Mesenchymal stem cell (in vitro differentiated cells and primary cell): ENCODE results near the gene ZHX3.

Source experiments
- DNase-seq: peaks from one replicate; pipeline ENCODE4 v3.0.0-alpha.2; 2013
- H2AFZ ChIP-seq: one replicate; pipeline ENCODE4 v1.6.1; 2013; ENCODE audit warnings: low read depth, mild to moderate bottlenecking, control low read depth, inconsistent platforms, low read length, moderate library complexity
- H2AK5ac ChIP-seq: 2 replicates; pipeline ENCODE4 v1.6.1; 2013; ENCODE audit warnings: low read length, moderate library complexity, mild to moderate bottlenecking, inconsistent platforms; ENCODE audit not compliant: severe bottlenecking
- H2BK120ac ChIP-seq: one replicate; pipeline ENCODE4 v1.6.1; 2013; ENCODE audit warnings: low read depth, mild to moderate bottlenecking, inconsistent platforms, low read length, moderate library complexity
- H2BK12ac ChIP-seq, 2 experiments: one replicate each; pipeline ENCODE4 v1.6.1; 2013; ENCODE audit warnings: inconsistent platforms in 2 of 2, low read length in 2 of 2, mild to moderate bottlenecking in 2 of 2, moderate library complexity in 2 of 2, control low read depth in 1 of 2
- H2BK15ac ChIP-seq: one replicate; pipeline ENCODE4 v1.6.1; 2013; ENCODE audit warnings: mild to moderate bottlenecking, low read depth, inconsistent platforms; ENCODE audit not compliant: poor library complexity, severe bottlenecking
- H2BK5ac ChIP-seq: 2 replicates; pipeline ENCODE4 v1.6.1; 2013; ENCODE audit warnings: low read depth, mild to moderate bottlenecking, low read length, control low read depth, inconsistent platforms; ENCODE audit not compliant: poor library complexity, severe bottlenecking
- H3K14ac ChIP-seq, 2 experiments: one replicate each; pipeline ENCODE4 v1.6.1; 2013; ENCODE audit warnings: inconsistent platforms in 2 of 2, low read length in 2 of 2, control low read depth in 1 of 2, mild to moderate bottlenecking in 1 of 2, moderate library complexity in 1 of 2
- H3K18ac ChIP-seq, 2 experiments: one replicate each; pipeline ENCODE4 v1.6.1; 2013; ENCODE audit warnings: inconsistent platforms in 2 of 2, low read length in 2 of 2, control low read depth in 1 of 2, low read depth in 1 of 2, mild to moderate bottlenecking in 1 of 2
- H3K23ac ChIP-seq, 2 experiments: one replicate each; pipeline ENCODE4 v1.6.1; 2013; ENCODE audit warnings: inconsistent platforms in 2 of 2, low read length in 2 of 2, mild to moderate bottlenecking in 2 of 2, moderate library complexity in 2 of 2, control low read depth in 1 of 2
- H3K27ac ChIP-seq: 2 replicates; pipeline ENCODE4 v1.5.1; 2013; ENCODE audit warnings: mild to moderate bottlenecking, moderate library complexity, low read length, control low read depth, inconsistent platforms; ENCODE audit not compliant: poor library complexity, severe bottlenecking
- H3K27me3 ChIP-seq, 2 experiments: 2 replicates each; pipeline versions ENCODE4 v1.6.1 to v1.7.0; 2013; ENCODE audit warnings: low read length in 2 of 2, mild to moderate bottlenecking in 2 of 2, moderate library complexity in 2 of 2, control low read depth in 1 of 2, inconsistent platforms in 1 of 2; ENCODE audit not compliant: control insufficient read depth in 1 of 2, insufficient read depth in 1 of 2
- H3K36me3 ChIP-seq, 2 experiments: 2 replicates each; pipeline versions ENCODE4 v1.6.1 to v1.7.0; 2013; ENCODE audit warnings: low read length in 2 of 2, control low read depth in 1 of 2, inconsistent platforms in 1 of 2, low read depth in 1 of 2, mild to moderate bottlenecking in 1 of 2; ENCODE audit not compliant: insufficient read depth in 2 of 2, control insufficient read depth in 1 of 2
- H3K4ac ChIP-seq, 2 experiments: one replicate each; pipeline ENCODE4 v1.6.1; 2013; ENCODE audit warnings: inconsistent platforms in 2 of 2, low read length in 2 of 2, mild to moderate bottlenecking in 2 of 2, moderate library complexity in 2 of 2, control low read depth in 1 of 2, low read depth in 1 of 2
- H3K4me1 ChIP-seq: 2 replicates; pipeline ENCODE4 v1.6.1; 2013; ENCODE audit warnings: low read depth, low read length, control low read depth; ENCODE audit not compliant: control insufficient read depth, insufficient read depth
- H3K4me2 ChIP-seq: 2 replicates; pipeline ENCODE4 v1.6.1; 2013; ENCODE audit warnings: low read length, mild to moderate bottlenecking, inconsistent platforms; ENCODE audit not compliant: poor library complexity, severe bottlenecking
- H3K4me3 ChIP-seq, 2 experiments: 2 replicates each; pipeline versions ENCODE4 v1.5.1 to v1.7.0; 2013; ENCODE audit warnings: low read length in 2 of 2, mild to moderate bottlenecking in 2 of 2, control low read depth in 1 of 2, low read depth in 1 of 2; ENCODE audit not compliant: insufficient read depth in 1 of 2
- H3K79me1 ChIP-seq: replicated peaks from 2 replicates; pipeline ENCODE4 v1.6.1; 2013; ENCODE audit warnings: mild to moderate bottlenecking, control low read depth, low read length, inconsistent platforms; ENCODE audit not compliant: poor library complexity, severe bottlenecking
- H3K9ac ChIP-seq: 2 replicates; pipeline ENCODE4 v1.7.0; 2013; ENCODE audit warnings: mild to moderate bottlenecking, low read length, moderate library complexity
- H3K9me3 ChIP-seq: 2 replicates; pipeline ENCODE4 v1.7.0; 2013; ENCODE audit warnings: mild to moderate bottlenecking, low read length; ENCODE audit not compliant: control insufficient read depth
- H4K8ac ChIP-seq: one replicate; pipeline ENCODE4 v1.6.1; 2013; ENCODE audit warnings: inconsistent platforms, mild to moderate bottlenecking, low read length, moderate library complexity
- H4K91ac ChIP-seq: one replicate; pipeline ENCODE4 v1.6.1; 2013; ENCODE audit warnings: mild to moderate bottlenecking, low read length, inconsistent platforms
- WGBS: methylation state at CpG from one replicate; pipeline ENCODE4 v1.1.7; 2013; ENCODE audit warnings: mixed read lengths; 5-methylcytosine and 5-hydroxymethylcytosine counted together

The ZHX3 gene

DNA sequence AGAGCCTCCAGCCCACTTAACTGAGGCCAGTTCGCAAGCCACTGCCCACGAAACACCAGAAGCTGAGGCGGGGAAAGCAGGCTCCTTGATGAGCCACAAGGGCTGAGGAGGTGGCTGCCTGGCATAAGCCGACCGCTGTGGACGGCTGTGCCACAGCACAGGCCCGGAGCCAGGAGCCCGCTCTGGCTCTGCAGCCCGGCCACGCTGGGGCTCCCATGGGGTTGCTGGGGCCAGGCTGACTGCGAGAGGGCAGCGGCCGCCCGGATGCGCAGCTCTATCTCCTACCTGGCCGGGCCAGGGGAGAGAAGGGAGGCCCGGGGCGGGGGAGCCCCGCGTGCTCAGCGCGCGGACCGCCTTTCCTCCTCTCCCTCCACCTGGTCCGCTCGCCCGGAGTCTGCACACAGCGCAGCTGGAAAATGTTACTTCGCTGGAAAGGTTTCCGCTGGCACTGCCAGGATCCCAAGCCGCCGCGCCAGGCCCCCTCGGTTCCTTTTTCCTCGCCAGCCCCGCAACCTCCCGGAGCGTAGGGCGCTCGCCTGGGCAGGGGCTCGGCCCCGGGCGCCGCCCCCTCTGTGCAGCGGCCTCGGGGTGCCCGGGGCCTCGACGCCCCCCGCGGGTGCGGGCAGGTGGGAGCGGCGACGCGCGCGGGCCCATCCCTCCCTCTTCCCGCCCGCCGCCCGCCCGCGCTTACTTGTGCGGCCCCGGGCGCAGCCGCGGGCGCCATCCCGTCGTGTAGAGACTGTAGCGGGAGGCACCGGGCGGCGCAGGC is 48.4 kb upstream of the ZHX3 start:
- Histone ChIP-seq H3K18ac (no peak overlapping the region), H2BK15ac (no peak overlapping the region), H3K27ac (no peak overlapping the region), H3K23ac (no peak overlapping the region), H3K27me3 (peaks cover 49 to 60% of the 10 kb centered on the region in 2 experiments), H3K4me1 (peaks cover 14% of the 10 kb centered on the region), H3K9me3 (no peaks in the 10 kb centered on the region), H2AK5ac (no peak overlapping the region), H4K8ac (no peak overlapping the region), H3K4me2 (peak overlapping the region; percentile 67), H3K36me3 (peaks cover 0 to 6% of the 10 kb centered on the region in 2 experiments), H2BK120ac (no peak overlapping the region), H3K4me3 (peak overlapping the region in 1 of 2 experiments; percentile 29), H3K79me1 (no peaks in the 10 kb centered on the region), H3K4ac (no peak overlapping the region), H3K9ac (no peak overlapping the region), H2BK12ac (no peak overlapping the region), H4K91ac (no peak overlapping the region), H2BK5ac (no peak overlapping the region), H2AFZ (no peak overlapping the region), H3K14ac (no peak overlapping the region)
- DNase-seq = no peak
- 11% methylated on average over 31 of the region's 76 CpGs for WGBS

- Histone ChIP-seq H3K4me3 (no peak overlapping the region), H2BK15ac (no peak overlapping the region), H3K18ac (no peak overlapping the region), H2AK5ac (no peak overlapping the region), H3K4me2 (no peak overlapping the region), H2AFZ (no peak overlapping the region), H3K4me1 (peaks cover 15% of the 10 kb centered on the region), H4K8ac (no peak overlapping the region), H3K4ac (no peak overlapping the region), H3K14ac (no peak overlapping the region), H3K9me3 (no peaks in the 10 kb centered on the region), H3K27me3 (peaks cover 49 to 57% of the 10 kb centered on the region in 2 experiments), H2BK5ac (no peak overlapping the region), H2BK120ac (no peak overlapping the region), H3K27ac (no peak overlapping the region), H3K9ac (no peak overlapping the region), H2BK12ac (no peak overlapping the region), H3K36me3 (peaks cover 0 to 11% of the 10 kb centered on the region in 2 experiments), H4K91ac (no peak overlapping the region), H3K23ac (no peak overlapping the region), H3K79me1 (no peaks in the 10 kb centered on the region)
- WGBS = 80% methylated on average over 19 of the region's 19 CpGs
- no peak for DNase-seq
These were observed 47.6 kb upstream of the ZHX3 start for GRCh38 chr20:41364967-41365765.

DNA sequence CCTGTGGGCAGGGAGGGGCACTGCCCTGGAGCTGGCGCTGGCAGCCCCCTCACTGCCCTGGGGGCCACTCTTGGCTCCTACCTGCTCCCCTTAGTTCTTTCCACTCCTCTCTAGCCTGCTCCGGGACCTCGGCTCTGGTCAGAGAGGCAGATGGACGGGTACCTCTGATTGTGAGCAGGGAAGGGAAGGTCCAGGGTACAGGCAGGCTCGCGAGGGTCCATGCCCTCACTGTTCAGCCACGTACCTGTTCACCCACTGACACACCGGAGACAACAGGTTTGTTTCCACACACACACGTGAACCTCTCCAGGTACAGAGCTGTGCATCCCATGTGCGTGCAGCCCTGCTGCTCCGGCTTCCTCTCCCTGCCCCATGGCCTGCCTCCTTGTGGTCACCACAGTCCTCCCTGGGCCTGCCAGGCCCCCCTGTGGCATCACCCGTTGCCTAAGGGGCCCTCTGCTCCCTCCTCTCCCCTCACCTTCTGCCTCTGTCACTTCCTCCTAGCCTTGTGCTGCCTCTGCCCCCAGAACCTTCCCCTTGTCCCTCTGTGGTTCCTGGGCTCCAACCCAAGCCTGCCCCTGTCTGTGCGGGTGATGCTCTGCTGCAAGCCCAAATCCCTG is 46.8 kb upstream of the ZHX3 start:
- no peak overlapping the region for H3K23ac ChIP-seq
- no peak overlapping the region for H2BK5ac ChIP-seq
- H2BK120ac ChIP-seq = no peak overlapping the region
- H3K9me3 ChIP-seq = no peaks in the 10 kb centered on the region
- no peak overlapping the region for H3K4ac ChIP-seq
- no peak overlapping the region for H2AK5ac ChIP-seq
- no peak overlapping the region for H3K27ac ChIP-seq
- no peak overlapping the region for H3K18ac ChIP-seq
- WGBS = 84% methylated on average over 12 of the region's 13 CpGs
- no peak overlapping the region for H2BK12ac ChIP-seq
- H2AFZ ChIP-seq = no peak overlapping the region
- no peak overlapping the region for H3K9ac ChIP-seq
- no peak for DNase-seq
- H3K14ac ChIP-seq = no peak overlapping the region
- no peak overlapping the region for H3K4me3 ChIP-seq
- no peaks in the 10 kb centered on the region for H3K79me1 ChIP-seq
- no peak overlapping the region for H2BK15ac ChIP-seq
- H3K4me2 ChIP-seq = no peak overlapping the region
- peaks cover 0 to 18% of the 10 kb centered on the region in 2 experiments for H3K36me3 ChIP-seq
- H3K27me3 ChIP-seq = peaks cover 44 to 49% of the 10 kb centered on the region in 2 experiments
- H4K8ac ChIP-seq = no peak overlapping the region
- H4K91ac ChIP-seq = no peak overlapping the region
- peaks cover 15% of the 10 kb centered on the region for H3K4me1 ChIP-seq

DNA sequence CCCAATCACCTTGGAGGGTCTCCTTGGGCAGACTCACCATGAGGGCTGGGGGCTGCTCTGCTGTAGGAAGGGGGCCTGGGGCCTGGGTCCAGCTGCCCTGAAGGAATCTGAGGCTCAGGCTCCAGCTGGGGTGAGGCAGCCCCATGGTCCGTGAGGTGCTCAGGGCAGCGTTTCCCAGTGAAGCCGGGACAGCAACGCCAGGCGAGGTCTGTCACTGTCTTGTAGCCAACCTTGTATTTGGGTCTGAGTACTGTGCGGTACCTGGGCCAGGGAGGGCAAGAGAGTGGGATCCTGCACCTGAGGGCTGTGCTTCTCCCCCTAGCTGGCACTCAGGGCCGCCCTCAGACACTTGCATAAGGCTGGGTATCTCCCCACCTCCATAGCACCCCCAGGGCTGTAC is 46.1 kb upstream of the ZHX3 start:
- H2AFZ ChIP-seq = no peak overlapping the region
- H3K4me2 ChIP-seq = no peak overlapping the region
- no peak overlapping the region for H3K4me3 ChIP-seq
- no peak overlapping the region for H3K27ac ChIP-seq
- no peak overlapping the region for H4K8ac ChIP-seq
- DNase-seq = no peak
- H3K23ac ChIP-seq = no peak overlapping the region
- no peak overlapping the region for H2BK12ac ChIP-seq
- no peak overlapping the region for H3K18ac ChIP-seq
- H2BK15ac ChIP-seq = no peak overlapping the region
- no peaks in the 10 kb centered on the region for H3K79me1 ChIP-seq
- H3K27me3 ChIP-seq = peaks cover 42 to 43% of the 10 kb centered on the region in 2 experiments
- no peak overlapping the region for H2BK5ac ChIP-seq
- H3K4ac ChIP-seq = no peak overlapping the region
- H3K14ac ChIP-seq = peak overlapping the region in 1 of 2 experiments; percentile 53
- no peaks in the 10 kb centered on the region for H3K9me3 ChIP-seq
- H3K4me1 ChIP-seq = peaks cover 15% of the 10 kb centered on the region
- 100% methylated on average over 1 of the region's 7 CpGs for WGBS
- no peak overlapping the region for H3K9ac ChIP-seq
- peaks cover under 1 to 22% of the 10 kb centered on the region in 2 experiments for H3K36me3 ChIP-seq
- no peak overlapping the region for H2BK120ac ChIP-seq
- H4K91ac ChIP-seq = no peak overlapping the region
- no peak overlapping the region for H2AK5ac ChIP-seq
